ENCODE measurements around the gene RPL21.

- TF ChIP-seq, protein P1, sequence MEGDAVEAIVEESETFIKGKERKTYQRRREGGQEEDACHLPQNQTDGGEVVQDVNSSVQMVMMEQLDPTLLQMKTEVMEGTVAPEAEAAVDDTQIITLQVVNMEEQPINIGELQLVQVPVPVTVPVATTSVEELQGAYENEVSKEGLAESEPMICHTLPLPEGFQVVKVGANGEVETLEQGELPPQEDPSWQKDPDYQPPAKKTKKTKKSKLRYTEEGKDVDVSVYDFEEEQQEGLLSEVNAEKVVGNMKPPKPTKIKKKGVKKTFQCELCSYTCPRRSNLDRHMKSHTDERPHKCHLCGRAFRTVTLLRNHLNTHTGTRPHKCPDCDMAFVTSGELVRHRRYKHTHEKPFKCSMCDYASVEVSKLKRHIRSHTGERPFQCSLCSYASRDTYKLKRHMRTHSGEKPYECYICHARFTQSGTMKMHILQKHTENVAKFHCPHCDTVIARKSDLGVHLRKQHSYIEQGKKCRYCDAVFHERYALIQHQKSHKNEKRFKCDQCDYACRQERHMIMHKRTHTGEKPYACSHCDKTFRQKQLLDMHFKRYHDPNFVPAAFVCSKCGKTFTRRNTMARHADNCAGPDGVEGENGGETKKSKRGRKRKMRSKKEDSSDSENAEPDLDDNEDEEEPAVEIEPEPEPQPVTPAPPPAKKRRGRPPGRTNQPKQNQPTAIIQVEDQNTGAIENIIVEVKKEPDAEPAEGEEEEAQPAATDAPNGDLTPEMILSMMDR (IDR thresholded peaks at IDR 0.05): no peak
- no peak for TF ChIP-seq EZH2 (IDR thresholded peaks at IDR 0.05; ENCODE audit: borderline replicate concordance, insufficient read depth, low read depth, low read length, poor library complexity, severe bottlenecking)
These were observed 16.2 kb downstream of the RPL21 start for GRCh38 chr13:27267596-27267995.
